K562 (cell line): ENCODE data around the gene AZGP1. TPM values are rescaled to one million over a fixed set of nuclear protein-coding genes. Genes with fewer than 3 reads are reported as not detected.

ENCODE experiments used
- BHLHE40 ChIP-seq: IDR thresholded peaks from 2 replicates; pipeline ENCODE4 v1.6.1; 2011; ENCODE audit warnings: low read length, improper control_type of control experiment
- C11orf30 ChIP-seq: fragments of 450-650 bp; IDR thresholded peaks from 2 replicates; pipeline ENCODE4 v1.6.1; 2016; ENCODE audit warnings: low read depth, mild to moderate bottlenecking
- DIDO1 ChIP-seq: fragments of 450-650 bp; IDR thresholded peaks from 2 replicates; pipeline ENCODE4 v1.6.1; 2016; ENCODE audit warnings: low read depth, missing biosample characterization, missing genetic modification characterization
- FOXM1 ChIP-seq, 2 experiments: fragments of 450-650 bp in 1 of 2; sonication (generic) in 1 of 2; formaldehyde crosslinking in 1 of 2; IDR thresholded peaks; 2 replicates each; pipeline versions ENCODE4 v1.6.1 to v1.9.0; 2017 to 2022; ENCODE audit warnings: low read depth in 2 of 2, mild to moderate bottlenecking in 2 of 2, missing genetic modification reagents in 1 of 2, moderate library complexity in 1 of 2
- HDAC3 ChIP-seq: fragments of 450-650 bp; IDR thresholded peaks from 2 replicates; pipeline ENCODE4 v1.6.1; 2018; ENCODE audit warnings: borderline replicate concordance, mild to moderate bottlenecking, moderate library complexity; ENCODE audit not compliant: partially characterized antibody
- HNRNPL ChIP-seq: fragments of 200-400 bp; formaldehyde crosslinking; IDR thresholded peaks from 2 replicates; pipeline ENCODE4 v1.6.1; 2017; ENCODE audit warnings: low read depth, mild to moderate bottlenecking, low read length
- KAT8 ChIP-seq: fragments of 450-650 bp; IDR thresholded peaks from 2 replicates; pipeline ENCODE4 v1.6.1; 2016; ENCODE audit warnings: low read depth, mild to moderate bottlenecking
- KDM5B ChIP-seq: fragments of 200-600 bp; sonication (generic); IDR thresholded peaks from 2 replicates; pipeline ENCODE4 v1.6.1; 2012; ENCODE audit warnings: low read depth, mild to moderate bottlenecking, moderate library complexity, low read length, control low read depth, inconsistent platforms; ENCODE audit not compliant: insufficient replicate concordance
- MTA1 ChIP-seq: fragments of 450-650 bp; IDR thresholded peaks from 2 replicates; pipeline ENCODE4 v1.6.1; 2017; ENCODE audit warnings: borderline replicate concordance
- NCOA4 ChIP-seq: fragments of 450-650 bp; IDR thresholded peaks from 2 replicates; pipeline ENCODE4 v1.6.1; 2018; ENCODE audit warnings: mild to moderate bottlenecking; ENCODE audit not compliant: partially characterized antibody
- SAFB ChIP-seq: fragments of 200-400 bp; formaldehyde crosslinking; IDR thresholded peaks from 2 replicates; pipeline ENCODE4 v1.6.1; 2017; ENCODE audit warnings: low read depth, low read length, borderline replicate concordance
- THRAP3 ChIP-seq: fragments of 450-650 bp; IDR thresholded peaks from 2 replicates; pipeline ENCODE4 v1.6.1; 2016; ENCODE audit warnings: mild to moderate bottlenecking, inconsistent platforms, borderline replicate concordance
- XRCC5 ChIP-seq: fragments of 200-400 bp; formaldehyde crosslinking; IDR thresholded peaks from 2 replicates; pipeline ENCODE4 v1.6.1; 2017; ENCODE audit warnings: low read depth, mild to moderate bottlenecking, low read length
- polyA plus RNA-seq, 8 experiments: library from polyadenylated mRNA; depleted of rRNA in 4 of 8; stranded (reverse) in 5 of 8; unstranded in 3 of 8; fragments of >200 nt; fragmentation: Nextera tagmentation in 2 of 8; fragmentation: Illumina TruSeq in 1 of 8; extraction: Ambion mirVana in 2 of 8; extraction: Trizol in 1 of 8; gene quantifications; 2 replicates each; pipeline versions ENCODE4 v1.2.1 to v1.2.3, GENCODE V29; 2011 to 2014; ENCODE audit warnings: inconsistent platforms in 1 of 8, missing spikeins in 1 of 8
- total RNA-seq, 7 experiments: library from RNA; depleted of rRNA in 6 of 7; stranded (reverse); fragments of >200 nt in 6 of 7; fragmentation: Illumina TruSeq in 2 of 7; extraction: Trizol in 2 of 7; gene quantifications; 2 replicates each; pipeline versions ENCODE4 v1.2.1 to v1.2.3, GENCODE V29; 2011 to 2021; ENCODE audit warnings: low replicate concordance in 1 of 7
- TF ChIP-seq, protein P1 (sequence below): sonication (generic); formaldehyde crosslinking; IDR thresholded peaks from 2 replicates; pipeline ENCODE4 v1.5.0; 2020; ENCODE audit warnings: missing genetic modification reagents
- TF ChIP-seq, protein P2 (sequence below): conservative IDR thresholded peaks from 2 replicates; pipeline ENCODE4 v1.6.1; 2011; ENCODE audit warnings: low read depth, mild to moderate bottlenecking, low read length; ENCODE audit not compliant: control insufficient read depth
- TF ChIP-seq, protein P3 (sequence below): sonication (generic); formaldehyde crosslinking; IDR thresholded peaks from 2 replicates; pipeline ENCODE4 v1.8.0; 2023; ENCODE audit warnings: missing genetic modification reagents, mild to moderate bottlenecking, borderline replicate concordance
- TF ChIP-seq, protein P4 (sequence below): fragments of 250-450 bp; sonication (Bioruptor Pico); IDR thresholded peaks from 2 replicates; pipeline ENCODE4 v1.4.0; 2020

Gene AZGP1
- total and polyA plus RNA-seq, 9 of the 15 experiments (the other 6 are each of a cell fraction or from before 2014, with no cell fraction given): 0.18 to 0.53 TPM; not detected in 7

DNA sequence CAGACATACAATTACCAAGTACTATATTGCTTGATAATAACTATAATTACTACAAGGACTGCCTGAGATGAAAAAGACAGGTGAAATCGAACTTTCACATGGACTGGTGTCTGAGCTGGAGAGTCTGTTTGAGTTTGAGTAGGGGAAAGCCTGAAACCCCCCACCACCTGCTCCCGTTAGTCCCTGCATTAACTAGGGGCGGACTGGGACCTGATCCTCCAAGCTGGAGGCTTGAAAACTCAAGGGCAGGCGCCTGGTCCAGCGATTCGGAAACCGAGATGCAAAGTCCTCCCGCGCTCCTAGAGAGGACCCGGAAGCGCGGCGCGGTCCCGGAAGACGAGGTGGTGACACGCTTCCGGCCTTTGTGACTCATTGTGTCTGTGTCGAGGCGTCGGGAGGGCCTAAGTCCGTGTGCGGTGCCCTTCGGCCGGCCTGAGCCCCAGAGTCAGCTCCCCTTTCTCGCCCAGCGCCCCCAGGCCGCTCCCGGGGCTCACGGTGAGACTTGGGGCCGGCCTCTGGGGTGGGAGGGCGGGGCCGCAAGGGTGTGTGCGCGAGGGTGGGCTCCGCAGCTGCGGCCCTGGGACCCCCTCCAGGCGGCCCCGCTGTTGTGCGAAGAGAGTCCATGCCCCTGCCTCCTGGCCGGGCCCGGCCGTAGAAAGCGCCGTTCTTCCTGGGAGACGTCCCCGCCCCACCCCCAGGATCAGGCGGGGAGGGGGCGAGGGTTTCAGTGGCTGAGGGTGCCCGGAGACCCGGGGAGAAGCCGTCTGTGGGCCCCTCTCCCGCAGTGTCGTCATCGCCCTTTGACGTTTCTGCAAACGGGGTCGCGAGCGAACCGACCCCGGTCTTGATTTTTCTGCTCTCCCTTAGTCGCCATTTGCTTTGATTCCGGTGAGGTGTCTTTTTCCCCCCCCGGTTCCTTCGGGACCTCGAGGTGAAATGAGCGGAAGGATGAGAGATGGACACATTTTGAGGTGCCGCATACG is 39.7 kb upstream of the AZGP1 start, which contains the start of gene ZKSCAN1 (continued):
- peak; percentile 14; the same call in 1 of the 2 replicates for TF ChIP-seq MTA1
- peak; percentile 81; the same call in 1 of the 2 replicates for TF ChIP-seq XRCC5
- TF ChIP-seq KDM5B: peak; percentile 92
- TF ChIP-seq, protein P1, sequence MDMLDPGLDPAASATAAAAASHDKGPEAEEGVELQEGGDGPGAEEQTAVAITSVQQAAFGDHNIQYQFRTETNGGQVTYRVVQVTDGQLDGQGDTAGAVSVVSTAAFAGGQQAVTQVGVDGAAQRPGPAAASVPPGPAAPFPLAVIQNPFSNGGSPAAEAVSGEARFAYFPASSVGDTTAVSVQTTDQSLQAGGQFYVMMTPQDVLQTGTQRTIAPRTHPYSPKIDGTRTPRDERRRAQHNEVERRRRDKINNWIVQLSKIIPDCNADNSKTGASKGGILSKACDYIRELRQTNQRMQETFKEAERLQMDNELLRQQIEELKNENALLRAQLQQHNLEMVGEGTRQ: no peak
- peak; percentile 69; the same call in 1 of the 2 replicates for TF ChIP-seq C11orf30
- no peak for TF ChIP-seq FOXM1 (IDR thresholded peaks at IDR 0.05; ENCODE audit: low read depth)
- TF ChIP-seq FOXM1 (CRISPR knock-in tag; IDR thresholded peaks at IDR 0.05; ENCODE audit: low read depth): no peak
- TF ChIP-seq, protein P2, sequence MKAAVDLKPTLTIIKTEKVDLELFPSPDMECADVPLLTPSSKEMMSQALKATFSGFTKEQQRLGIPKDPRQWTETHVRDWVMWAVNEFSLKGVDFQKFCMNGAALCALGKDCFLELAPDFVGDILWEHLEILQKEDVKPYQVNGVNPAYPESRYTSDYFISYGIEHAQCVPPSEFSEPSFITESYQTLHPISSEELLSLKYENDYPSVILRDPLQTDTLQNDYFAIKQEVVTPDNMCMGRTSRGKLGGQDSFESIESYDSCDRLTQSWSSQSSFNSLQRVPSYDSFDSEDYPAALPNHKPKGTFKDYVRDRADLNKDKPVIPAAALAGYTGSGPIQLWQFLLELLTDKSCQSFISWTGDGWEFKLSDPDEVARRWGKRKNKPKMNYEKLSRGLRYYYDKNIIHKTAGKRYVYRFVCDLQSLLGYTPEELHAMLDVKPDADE: peak; percentile 81
- TF ChIP-seq THRAP3: no peak
- no peak for TF ChIP-seq SAFB
- no peak for TF ChIP-seq HDAC3
- TF ChIP-seq, protein P3, sequence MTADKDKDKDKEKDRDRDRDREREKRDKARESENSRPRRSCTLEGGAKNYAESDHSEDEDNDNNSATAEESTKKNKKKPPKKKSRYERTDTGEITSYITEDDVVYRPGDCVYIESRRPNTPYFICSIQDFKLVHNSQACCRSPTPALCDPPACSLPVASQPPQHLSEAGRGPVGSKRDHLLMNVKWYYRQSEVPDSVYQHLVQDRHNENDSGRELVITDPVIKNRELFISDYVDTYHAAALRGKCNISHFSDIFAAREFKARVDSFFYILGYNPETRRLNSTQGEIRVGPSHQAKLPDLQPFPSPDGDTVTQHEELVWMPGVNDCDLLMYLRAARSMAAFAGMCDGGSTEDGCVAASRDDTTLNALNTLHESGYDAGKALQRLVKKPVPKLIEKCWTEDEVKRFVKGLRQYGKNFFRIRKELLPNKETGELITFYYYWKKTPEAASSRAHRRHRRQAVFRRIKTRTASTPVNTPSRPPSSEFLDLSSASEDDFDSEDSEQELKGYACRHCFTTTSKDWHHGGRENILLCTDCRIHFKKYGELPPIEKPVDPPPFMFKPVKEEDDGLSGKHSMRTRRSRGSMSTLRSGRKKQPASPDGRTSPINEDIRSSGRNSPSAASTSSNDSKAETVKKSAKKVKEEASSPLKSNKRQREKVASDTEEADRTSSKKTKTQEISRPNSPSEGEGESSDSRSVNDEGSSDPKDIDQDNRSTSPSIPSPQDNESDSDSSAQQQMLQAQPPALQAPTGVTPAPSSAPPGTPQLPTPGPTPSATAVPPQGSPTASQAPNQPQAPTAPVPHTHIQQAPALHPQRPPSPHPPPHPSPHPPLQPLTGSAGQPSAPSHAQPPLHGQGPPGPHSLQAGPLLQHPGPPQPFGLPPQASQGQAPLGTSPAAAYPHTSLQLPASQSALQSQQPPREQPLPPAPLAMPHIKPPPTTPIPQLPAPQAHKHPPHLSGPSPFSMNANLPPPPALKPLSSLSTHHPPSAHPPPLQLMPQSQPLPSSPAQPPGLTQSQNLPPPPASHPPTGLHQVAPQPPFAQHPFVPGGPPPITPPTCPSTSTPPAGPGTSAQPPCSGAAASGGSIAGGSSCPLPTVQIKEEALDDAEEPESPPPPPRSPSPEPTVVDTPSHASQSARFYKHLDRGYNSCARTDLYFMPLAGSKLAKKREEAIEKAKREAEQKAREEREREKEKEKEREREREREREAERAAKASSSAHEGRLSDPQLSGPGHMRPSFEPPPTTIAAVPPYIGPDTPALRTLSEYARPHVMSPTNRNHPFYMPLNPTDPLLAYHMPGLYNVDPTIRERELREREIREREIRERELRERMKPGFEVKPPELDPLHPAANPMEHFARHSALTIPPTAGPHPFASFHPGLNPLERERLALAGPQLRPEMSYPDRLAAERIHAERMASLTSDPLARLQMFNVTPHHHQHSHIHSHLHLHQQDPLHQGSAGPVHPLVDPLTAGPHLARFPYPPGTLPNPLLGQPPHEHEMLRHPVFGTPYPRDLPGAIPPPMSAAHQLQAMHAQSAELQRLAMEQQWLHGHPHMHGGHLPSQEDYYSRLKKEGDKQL (CRISPR knock-in tag): no peak
- no peak for TF ChIP-seq NCOA4
- TF ChIP-seq KAT8: no peak
- TF ChIP-seq, protein P4, sequence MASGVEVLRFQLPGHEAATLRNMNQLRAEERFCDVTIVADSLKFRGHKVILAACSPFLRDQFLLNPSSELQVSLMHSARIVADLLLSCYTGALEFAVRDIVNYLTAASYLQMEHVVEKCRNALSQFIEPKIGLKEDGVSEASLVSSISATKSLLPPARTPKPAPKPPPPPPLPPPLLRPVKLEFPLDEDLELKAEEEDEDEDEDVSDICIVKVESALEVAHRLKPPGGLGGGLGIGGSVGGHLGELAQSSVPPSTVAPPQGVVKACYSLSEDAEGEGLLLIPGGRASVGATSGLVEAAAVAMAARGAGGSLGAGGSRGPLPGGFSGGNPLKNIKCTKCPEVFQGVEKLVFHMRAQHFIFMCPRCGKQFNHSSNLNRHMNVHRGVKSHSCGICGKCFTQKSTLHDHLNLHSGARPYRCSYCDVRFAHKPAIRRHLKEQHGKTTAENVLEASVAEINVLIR (CRISPR knock-in tag): peak; percentile 78
- TF ChIP-seq DIDO1 (tag): peak; percentile 66
- no peak for TF ChIP-seq HNRNPL
- 0 out of 2 replicates have a peak, but pooled peaks have one; percentile 9 for TF ChIP-seq BHLHE40
